HepG2 (cell line): ENCODE data around the gene FRK. TPM values are rescaled to one million over a fixed set of nuclear protein-coding genes. Genes with fewer than 3 reads are reported as not detected.

ENCODE experiments used
- AHR ChIP-seq: IDR thresholded peaks from 2 replicates; pipeline ENCODE4 v1.6.1; 2018; ENCODE audit warnings: missing genetic modification reagents, missing compliant biosample characterization
- CCAR2 ChIP-seq: fragments of 200-400 bp; formaldehyde crosslinking; optimal IDR thresholded peaks from 2 replicates; pipeline ENCODE3; 2018; ENCODE audit warnings: low read depth, mild to moderate bottlenecking, low read length, moderate library complexity
- CEBPB ChIP-seq: IDR thresholded peaks from 2 replicates; pipeline ENCODE4 v1.6.1; 2011; ENCODE audit warnings: low read depth, low read length, improper control_type of control experiment, borderline replicate concordance
- CEBPG ChIP-seq: IDR thresholded peaks from 2 replicates; pipeline ENCODE4 v1.6.1; 2016
- HOXA5 ChIP-seq: sonication (generic); formaldehyde crosslinking; IDR thresholded peaks from 2 replicates; pipeline ENCODE4 v1.4.0; 2020; ENCODE audit warnings: missing genetic modification reagents
- IKZF1 ChIP-seq: fragments of 450-650 bp; IDR thresholded peaks from 2 replicates; pipeline ENCODE4 v1.7.1; 2016
- KLF9 ChIP-seq: IDR thresholded peaks from 2 replicates; pipeline ENCODE4 v1.6.1; 2016; ENCODE audit warnings: low read depth
- KMT2A ChIP-seq: sonication (generic); formaldehyde crosslinking; IDR thresholded peaks from 2 replicates; pipeline ENCODE4 v1.4.0; 2020; ENCODE audit warnings: missing genetic modification reagents
- MBNL3 ChIP-seq: fragments of 250-450 bp; sonication (Bioruptor Pico); conservative IDR thresholded peaks from 2 replicates; pipeline ENCODE4 v1.8.0; 2022; ENCODE audit warnings: mild to moderate bottlenecking, inconsistent platforms
- SOX6 ChIP-seq, 2 experiments: fragments of 450-650 bp in 1 of 2; sonication (generic) in 1 of 2; formaldehyde crosslinking in 1 of 2; IDR thresholded peaks; 2 replicates each; pipeline versions ENCODE4 v1.4.0 to v1.6.1; 2017 to 2020; ENCODE audit warnings: antibody characterized with exemption in 1 of 2, mild to moderate bottlenecking in 1 of 2, missing genetic modification reagents in 1 of 2
- ZBTB38 ChIP-seq: sonication (generic); formaldehyde crosslinking; IDR thresholded peaks from 2 replicates; pipeline ENCODE4 v1.5.1; 2020; ENCODE audit warnings: mild to moderate bottlenecking, missing genetic modification reagents
- ZNF883 ChIP-seq: sonication (generic); formaldehyde crosslinking; IDR thresholded peaks from 2 replicates; pipeline ENCODE4 v1.5.1; 2020; ENCODE audit warnings: mild to moderate bottlenecking, missing genetic modification reagents; ENCODE audit errors: not compliant biosample characterization
- polyA plus RNA-seq, 8 experiments: library from polyadenylated mRNA; depleted of rRNA in 3 of 8; stranded (reverse) in 7 of 8; unstranded in 1 of 8; fragments of >200 nt; fragmentation: Illumina TruSeq in 4 of 8; extraction: Trizol in 4 of 8; gene quantifications; 2 replicates each; pipeline versions ENCODE4 v1.2.1 to v1.2.3, GENCODE V29; 2011 to 2016; ENCODE audit warnings: low read depth in 4 of 8, missing spikeins in 1 of 8, mixed read lengths in 1 of 8; ENCODE audit not compliant: insufficient read depth in 1 of 8
- total RNA-seq, 5 experiments: library from RNA; depleted of rRNA; stranded (reverse); fragments of >200 nt; fragmentation: Illumina TruSeq; extraction: Trizol; gene quantifications; 2 replicates each; pipeline ENCODE4 v1.2.3, GENCODE V29; 2016; ENCODE audit warnings: low read depth in 1 of 5
- TF ChIP-seq, protein P1 (sequence below): sonication (generic); formaldehyde crosslinking; IDR thresholded peaks from 2 replicates; pipeline ENCODE4 v1.4.0; 2020; ENCODE audit warnings: missing genetic modification reagents
- TF ChIP-seq, protein P2 (sequence below), 2 experiments: fragments of 450-650 bp in 1 of 2; sonication (generic) in 1 of 2; formaldehyde crosslinking; IDR thresholded peaks; 2 replicates each; pipeline versions ENCODE4 v1.5.0 to v1.8.0; 2020 to 2022; ENCODE audit warnings: mild to moderate bottlenecking in 1 of 2, missing genetic modification reagents in 1 of 2
- TF ChIP-seq, protein P3 (sequence below): IDR thresholded peaks from 2 replicates; pipeline ENCODE4 v1.6.1; 2018; ENCODE audit warnings: missing genetic modification reagents, mild to moderate bottlenecking, missing compliant biosample characterization
- TF ChIP-seq, protein P4 (sequence below): sonication (generic); formaldehyde crosslinking; IDR thresholded peaks from 2 replicates; pipeline ENCODE4 v1.4.0; 2020; ENCODE audit warnings: missing genetic modification reagents
- TF ChIP-seq, protein P5 (sequence below), 2 experiments: sonication (generic) in 1 of 2; formaldehyde crosslinking in 1 of 2; IDR thresholded peaks; 2 replicates each; pipeline versions ENCODE4 v1.4.0 to v1.6.1; 2018 to 2020; ENCODE audit warnings: missing genetic modification reagents in 2 of 2, borderline replicate concordance in 1 of 2, low read depth in 1 of 2, mild to moderate bottlenecking in 1 of 2, missing biosample characterization in 1 of 2

The FRK gene
- total and polyA plus RNA-seq, 2 of the 13 experiments (the other 11 are each of a cell fraction or from before 2014, with no cell fraction given): 1.3 to 2.9 TPM

DNA sequence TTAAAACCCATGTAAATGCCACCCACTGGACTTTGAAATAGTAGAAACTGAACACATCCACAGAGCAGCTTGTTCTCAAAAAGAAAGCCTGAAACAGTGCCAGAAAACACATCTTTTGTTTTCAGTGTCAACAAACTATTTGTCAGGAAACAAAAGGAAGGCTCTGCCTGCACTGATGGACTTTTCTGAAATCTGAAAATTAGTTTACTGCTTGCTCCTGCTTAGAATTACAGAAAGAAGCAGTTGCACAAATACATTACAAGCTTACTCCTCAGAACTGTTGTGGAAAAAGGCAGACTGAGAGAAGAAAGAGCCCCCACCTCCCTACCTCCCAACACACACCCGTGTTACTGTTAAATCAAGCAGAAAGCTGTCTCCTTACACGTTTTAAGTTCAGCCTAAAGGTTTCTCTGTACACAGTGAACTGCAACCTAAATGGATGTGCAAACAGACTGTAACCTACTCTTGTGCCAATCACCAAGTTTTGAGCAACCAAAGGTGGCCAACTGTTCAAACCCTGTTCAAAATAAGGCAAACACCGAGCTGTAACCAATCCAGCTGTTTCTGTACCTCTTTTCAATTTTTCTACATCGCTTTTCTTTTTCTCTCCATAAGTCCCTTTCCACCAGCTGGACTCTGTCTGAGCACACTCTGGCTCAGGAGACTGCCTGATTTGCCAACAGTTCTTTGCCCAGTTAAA lies 43.7 kb downstream of the FRK start (continued):
- TF ChIP-seq, protein P1, sequence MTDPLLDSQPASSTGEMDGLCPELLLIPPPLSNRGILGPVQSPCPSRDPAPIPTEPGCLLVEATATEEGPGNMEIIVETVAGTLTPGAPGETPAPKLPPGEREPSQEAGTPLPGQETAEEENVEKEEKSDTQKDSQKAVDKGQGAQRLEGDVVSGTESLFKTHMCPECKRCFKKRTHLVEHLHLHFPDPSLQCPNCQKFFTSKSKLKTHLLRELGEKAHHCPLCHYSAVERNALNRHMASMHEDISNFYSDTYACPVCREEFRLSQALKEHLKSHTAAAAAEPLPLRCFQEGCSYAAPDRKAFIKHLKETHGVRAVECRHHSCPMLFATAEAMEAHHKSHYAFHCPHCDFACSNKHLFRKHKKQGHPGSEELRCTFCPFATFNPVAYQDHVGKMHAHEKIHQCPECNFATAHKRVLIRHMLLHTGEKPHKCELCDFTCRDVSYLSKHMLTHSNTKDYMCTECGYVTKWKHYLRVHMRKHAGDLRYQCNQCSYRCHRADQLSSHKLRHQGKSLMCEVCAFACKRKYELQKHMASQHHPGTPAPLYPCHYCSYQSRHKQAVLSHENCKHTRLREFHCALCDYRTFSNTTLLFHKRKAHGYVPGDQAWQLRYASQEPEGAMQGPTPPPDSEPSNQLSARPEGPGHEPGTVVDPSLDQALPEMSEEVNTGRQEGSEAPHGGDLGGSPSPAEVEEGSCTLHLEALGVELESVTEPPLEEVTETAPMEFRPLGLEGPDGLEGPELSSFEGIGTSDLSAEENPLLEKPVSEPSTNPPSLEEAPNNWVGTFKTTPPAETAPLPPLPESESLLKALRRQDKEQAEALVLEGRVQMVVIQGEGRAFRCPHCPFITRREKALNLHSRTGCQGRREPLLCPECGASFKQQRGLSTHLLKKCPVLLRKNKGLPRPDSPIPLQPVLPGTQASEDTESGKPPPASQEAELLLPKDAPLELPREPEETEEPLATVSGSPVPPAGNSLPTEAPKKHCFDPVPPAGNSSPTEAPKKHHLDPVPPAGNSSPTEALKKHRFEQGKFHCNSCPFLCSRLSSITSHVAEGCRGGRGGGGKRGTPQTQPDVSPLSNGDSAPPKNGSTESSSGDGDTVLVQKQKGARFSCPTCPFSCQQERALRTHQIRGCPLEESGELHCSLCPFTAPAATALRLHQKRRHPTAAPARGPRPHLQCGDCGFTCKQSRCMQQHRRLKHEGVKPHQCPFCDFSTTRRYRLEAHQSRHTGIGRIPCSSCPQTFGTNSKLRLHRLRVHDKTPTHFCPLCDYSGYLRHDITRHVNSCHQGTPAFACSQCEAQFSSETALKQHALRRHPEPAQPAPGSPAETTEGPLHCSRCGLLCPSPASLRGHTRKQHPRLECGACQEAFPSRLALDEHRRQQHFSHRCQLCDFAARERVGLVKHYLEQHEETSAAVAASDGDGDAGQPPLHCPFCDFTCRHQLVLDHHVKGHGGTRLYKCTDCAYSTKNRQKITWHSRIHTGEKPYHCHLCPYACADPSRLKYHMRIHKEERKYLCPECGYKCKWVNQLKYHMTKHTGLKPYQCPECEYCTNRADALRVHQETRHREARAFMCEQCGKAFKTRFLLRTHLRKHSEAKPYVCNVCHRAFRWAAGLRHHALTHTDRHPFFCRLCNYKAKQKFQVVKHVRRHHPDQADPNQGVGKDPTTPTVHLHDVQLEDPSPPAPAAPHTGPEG: no peak
- TF ChIP-seq SOX6 (IDR thresholded peaks at IDR 0.05) (no peak), SOX6 (CRISPR knock-in tag; IDR thresholded peaks at IDR 0.05) (peak; percentile 87), CCAR2 (no peak), KMT2A (CRISPR knock-in tag) (no peak), AHR (no peak), KLF9 (no peak), MBNL3 (no peak), IKZF1 (no peak), HOXA5 (CRISPR knock-in tag) (no peak), ZBTB38 (CRISPR knock-in tag) (no peak), ZNF883 (CRISPR knock-in tag) (no peak), CEBPG (peak; percentile 24; the same call in 1 of the 2 replicates), CEBPB (0 out of 2 replicates have a peak, but pooled peaks have one; percentile 4)
- TF ChIP-seq, protein P2, sequence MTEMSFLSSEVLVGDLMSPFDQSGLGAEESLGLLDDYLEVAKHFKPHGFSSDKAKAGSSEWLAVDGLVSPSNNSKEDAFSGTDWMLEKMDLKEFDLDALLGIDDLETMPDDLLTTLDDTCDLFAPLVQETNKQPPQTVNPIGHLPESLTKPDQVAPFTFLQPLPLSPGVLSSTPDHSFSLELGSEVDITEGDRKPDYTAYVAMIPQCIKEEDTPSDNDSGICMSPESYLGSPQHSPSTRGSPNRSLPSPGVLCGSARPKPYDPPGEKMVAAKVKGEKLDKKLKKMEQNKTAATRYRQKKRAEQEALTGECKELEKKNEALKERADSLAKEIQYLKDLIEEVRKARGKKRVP (CRISPR knock-in tag; IDR thresholded peaks at IDR 0.05): peak in 1 of 2 experiments; percentile 49; a peak in 1 of 4 replicates
- TF ChIP-seq, protein P3, sequence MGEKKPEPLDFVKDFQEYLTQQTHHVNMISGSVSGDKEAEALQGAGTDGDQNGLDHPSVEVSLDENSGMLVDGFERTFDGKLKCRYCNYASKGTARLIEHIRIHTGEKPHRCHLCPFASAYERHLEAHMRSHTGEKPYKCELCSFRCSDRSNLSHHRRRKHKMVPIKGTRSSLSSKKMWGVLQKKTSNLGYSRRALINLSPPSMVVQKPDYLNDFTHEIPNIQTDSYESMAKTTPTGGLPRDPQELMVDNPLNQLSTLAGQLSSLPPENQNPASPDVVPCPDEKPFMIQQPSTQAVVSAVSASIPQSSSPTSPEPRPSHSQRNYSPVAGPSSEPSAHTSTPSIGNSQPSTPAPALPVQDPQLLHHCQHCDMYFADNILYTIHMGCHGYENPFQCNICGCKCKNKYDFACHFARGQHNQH (CRISPR knock-in tag): no peak; the same call in 1 of the 2 replicates
- TF ChIP-seq, protein P4, sequence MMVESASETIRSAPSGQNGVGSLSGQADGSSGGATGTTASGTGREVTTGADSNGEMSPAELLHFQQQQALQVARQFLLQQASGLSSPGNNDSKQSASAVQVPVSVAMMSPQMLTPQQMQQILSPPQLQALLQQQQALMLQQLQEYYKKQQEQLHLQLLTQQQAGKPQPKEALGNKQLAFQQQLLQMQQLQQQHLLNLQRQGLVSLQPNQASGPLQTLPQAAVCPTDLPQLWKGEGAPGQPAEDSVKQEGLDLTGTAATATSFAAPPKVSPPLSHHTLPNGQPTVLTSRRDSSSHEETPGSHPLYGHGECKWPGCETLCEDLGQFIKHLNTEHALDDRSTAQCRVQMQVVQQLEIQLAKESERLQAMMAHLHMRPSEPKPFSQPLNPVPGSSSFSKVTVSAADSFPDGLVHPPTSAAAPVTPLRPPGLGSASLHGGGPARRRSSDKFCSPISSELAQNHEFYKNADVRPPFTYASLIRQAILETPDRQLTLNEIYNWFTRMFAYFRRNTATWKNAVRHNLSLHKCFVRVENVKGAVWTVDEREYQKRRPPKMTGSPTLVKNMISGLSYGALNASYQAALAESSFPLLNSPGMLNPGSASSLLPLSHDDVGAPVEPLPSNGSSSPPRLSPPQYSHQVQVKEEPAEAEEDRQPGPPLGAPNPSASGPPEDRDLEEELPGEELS (CRISPR knock-in tag): peak; percentile 78
- TF ChIP-seq, protein P5, sequence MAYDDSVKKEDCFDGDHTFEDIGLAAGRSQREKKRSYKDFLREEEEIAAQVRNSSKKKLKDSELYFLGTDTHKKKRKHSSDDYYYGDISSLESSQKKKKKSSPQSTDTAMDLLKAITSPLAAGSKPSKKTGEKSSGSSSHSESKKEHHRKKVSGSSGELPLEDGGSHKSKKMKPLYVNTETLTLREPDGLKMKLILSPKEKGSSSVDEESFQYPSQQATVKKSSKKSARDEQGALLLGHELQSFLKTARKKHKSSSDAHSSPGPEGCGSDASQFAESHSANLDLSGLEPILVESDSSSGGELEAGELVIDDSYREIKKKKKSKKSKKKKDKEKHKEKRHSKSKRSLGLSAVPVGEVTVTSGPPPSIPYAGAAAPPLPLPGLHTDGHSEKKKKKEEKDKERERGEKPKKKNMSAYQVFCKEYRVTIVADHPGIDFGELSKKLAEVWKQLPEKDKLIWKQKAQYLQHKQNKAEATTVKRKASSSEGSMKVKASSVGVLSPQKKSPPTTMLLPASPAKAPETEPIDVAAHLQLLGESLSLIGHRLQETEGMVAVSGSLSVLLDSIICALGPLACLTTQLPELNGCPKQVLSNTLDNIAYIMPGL (CRISPR knock-in tag; IDR thresholded peaks at IDR 0.05; ENCODE audit: borderline replicate concordance in 1 of 2, low read depth in 1 of 2): no peak
